Lower leg skin (tissue), 3 donors: Measurements from ENCODE around the gene LGSN.
"Not testable (repeated sequence)": the region's sequence is repeated elsewhere in the genome, so short reads cannot be mapped to it uniquely, and the experiment has no call there.

Source experiments
- POLR2A ChIP-seq, 2 donors: fragments of 450-650 bp; IDR thresholded peaks; one replicate each; pipeline ENCODE4 v1.6.1; 2016 to 2017; ENCODE audit warnings: antibody characterized with exemption in 2 of 2, mild to moderate bottlenecking in 1 of 2, moderate library complexity in 1 of 2
- TF ChIP-seq, protein P1 (sequence below), 3 donors: fragments of 450-650 bp; IDR thresholded peaks; one replicate each; pipeline ENCODE4 v1.5.1; 2016; ENCODE audit warnings: antibody characterized with exemption in 3 of 3, mild to moderate bottlenecking in 3 of 3, moderate library complexity in 2 of 3

DNA sequence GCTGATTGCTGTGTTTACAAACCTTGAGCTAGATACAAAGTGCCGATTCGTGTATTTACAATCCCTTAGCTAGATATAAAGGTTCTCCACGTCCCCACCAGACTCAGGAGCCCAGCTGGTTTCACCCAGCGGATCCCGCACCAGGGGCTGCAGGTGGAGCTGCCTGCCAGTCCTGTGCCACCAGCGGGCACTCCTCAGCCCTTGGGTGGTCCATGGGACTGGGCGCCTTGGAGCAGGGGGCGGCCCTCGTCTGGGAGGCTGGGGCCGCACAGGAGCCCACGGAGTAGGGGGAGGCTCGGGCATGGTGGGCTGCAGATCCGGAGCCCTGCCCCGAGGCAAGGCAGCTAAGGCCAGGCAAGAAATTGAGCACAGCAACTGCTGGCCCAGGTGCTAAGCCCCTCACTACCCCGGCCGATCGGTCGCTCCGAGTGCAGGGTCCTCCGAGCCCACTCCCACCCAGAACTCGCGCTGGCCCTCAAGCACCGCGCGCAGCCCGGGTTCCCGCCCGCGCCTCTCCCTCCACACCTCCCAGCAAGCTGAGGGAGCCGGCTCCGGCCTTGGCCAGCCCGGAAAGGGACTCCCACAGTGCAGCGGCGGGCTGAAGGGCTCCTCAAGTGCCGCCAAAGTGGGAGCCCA lies 44.9 kb downstream of the LGSN start:
- TF ChIP-seq, protein P1, sequence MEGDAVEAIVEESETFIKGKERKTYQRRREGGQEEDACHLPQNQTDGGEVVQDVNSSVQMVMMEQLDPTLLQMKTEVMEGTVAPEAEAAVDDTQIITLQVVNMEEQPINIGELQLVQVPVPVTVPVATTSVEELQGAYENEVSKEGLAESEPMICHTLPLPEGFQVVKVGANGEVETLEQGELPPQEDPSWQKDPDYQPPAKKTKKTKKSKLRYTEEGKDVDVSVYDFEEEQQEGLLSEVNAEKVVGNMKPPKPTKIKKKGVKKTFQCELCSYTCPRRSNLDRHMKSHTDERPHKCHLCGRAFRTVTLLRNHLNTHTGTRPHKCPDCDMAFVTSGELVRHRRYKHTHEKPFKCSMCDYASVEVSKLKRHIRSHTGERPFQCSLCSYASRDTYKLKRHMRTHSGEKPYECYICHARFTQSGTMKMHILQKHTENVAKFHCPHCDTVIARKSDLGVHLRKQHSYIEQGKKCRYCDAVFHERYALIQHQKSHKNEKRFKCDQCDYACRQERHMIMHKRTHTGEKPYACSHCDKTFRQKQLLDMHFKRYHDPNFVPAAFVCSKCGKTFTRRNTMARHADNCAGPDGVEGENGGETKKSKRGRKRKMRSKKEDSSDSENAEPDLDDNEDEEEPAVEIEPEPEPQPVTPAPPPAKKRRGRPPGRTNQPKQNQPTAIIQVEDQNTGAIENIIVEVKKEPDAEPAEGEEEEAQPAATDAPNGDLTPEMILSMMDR (IDR thresholded peaks at IDR 0.05), result not testable (repeated sequence)
- TF ChIP-seq POLR2A (IDR thresholded peaks at IDR 0.05), result not testable (repeated sequence)
